CD4-positive, CD25-positive, alpha-beta regulatory T cell (primary cell): ENCODE data around the gene MYL10. TPM values are rescaled to one million over a fixed set of nuclear protein-coding genes. Genes with fewer than 3 reads are reported as not detected.
A peak's percentile ranks its signal among the peaks of the same experiment; 100 is the strongest.

Experiments used
- ATAC-seq, 2 donors: fragments of 150-1000 bp; cut with Tn5 transposase; one replicate each; pipeline ENCODE4 v1.10.0; 2021; ENCODE audit warnings: low read depth in 2 of 2, moderate number of reproducible peaks in 2 of 2, moderate library complexity in 1 of 2
- DNase-seq, 3 donors: peaks; one replicate each; pipeline versions ENCODE4 v3.0.0 to v3.0.0-alpha.2; 2012 to 2022; ENCODE audit warnings: mixed read lengths in 1 of 3
- H3K27ac ChIP-seq: one replicate; pipeline ENCODE4 v1.7.0; 2013; ENCODE audit warnings: mild to moderate bottlenecking, low read length; ENCODE audit not compliant: insufficient read depth, poor library complexity, severe bottlenecking
- H3K27me3 ChIP-seq: one replicate; pipeline ENCODE4 v1.7.0; 2013; ENCODE audit warnings: low read length; ENCODE audit not compliant: control insufficient read depth, insufficient read depth
- H3K36me3 ChIP-seq: one replicate; pipeline ENCODE4 v1.7.0; 2013; ENCODE audit warnings: mild to moderate bottlenecking, low read length, moderate library complexity; ENCODE audit not compliant: control insufficient read depth, insufficient read depth
- H3K4me1 ChIP-seq: 2 replicates; pipeline ENCODE4 v1.7.0; 2013; ENCODE audit warnings: mild to moderate bottlenecking, low read length; ENCODE audit not compliant: insufficient read depth, control insufficient read depth, poor library complexity, severe bottlenecking
- H3K4me3 ChIP-seq: one replicate; pipeline ENCODE4 v1.7.0; 2013; ENCODE audit warnings: low read depth, mild to moderate bottlenecking, low read length, moderate library complexity
- H3K9me3 ChIP-seq, 2 experiments: 1 replicate in 1 of 2; 2 replicates in 1 of 2; pipeline ENCODE4 v1.7.0; 2013; ENCODE audit warnings: low read length in 2 of 2, mild to moderate bottlenecking in 1 of 2, moderate library complexity in 1 of 2; ENCODE audit not compliant: control insufficient read depth in 2 of 2
- H3K27ac Mint-ChIP-seq, 3 donors: one replicate each; pipeline ENCODE4 v1.8.0; 2020 to 2022; ENCODE audit warnings: mild to moderate bottlenecking in 3 of 3, mixed read lengths in 3 of 3, moderate library complexity in 2 of 3
- H3K27me3 Mint-ChIP-seq: one replicate; pipeline ENCODE4 v1.8.0; 2022; ENCODE audit warnings: mild to moderate bottlenecking, mixed read lengths
- H3K36me3 Mint-ChIP-seq: one replicate; pipeline ENCODE4 v1.8.0; 2020; ENCODE audit warnings: mixed read lengths
- H3K4me1 Mint-ChIP-seq, 4 donors: one replicate each; pipeline ENCODE4 v1.8.0; 2020 to 2022; ENCODE audit warnings: mixed read lengths in 4 of 4, mild to moderate bottlenecking in 1 of 4
- H3K4me3 Mint-ChIP-seq, 4 donors: one replicate each; pipeline ENCODE4 v1.8.0; 2020 to 2022; ENCODE audit warnings: mild to moderate bottlenecking in 4 of 4, mixed read lengths in 4 of 4, moderate library complexity in 3 of 4
- H3K9me3 Mint-ChIP-seq, 7 donors: one replicate each; pipeline ENCODE4 v1.8.0; 2020 to 2022; ENCODE audit warnings: mixed read lengths in 7 of 7, mild to moderate bottlenecking in 3 of 7, moderate library complexity in 2 of 7
- polyA plus RNA-seq, 4 donors: library from polyadenylated mRNA; unstranded; fragments of 300-500 nt; fragmentation: Illumina TruSeq; gene quantifications; one replicate each; pipeline ENCODE4 v1.2.3, GENCODE V29; 2021
- total RNA-seq: library from RNA; stranded (reverse); gene quantifications from one replicate; pipeline ENCODE4 v1.2.3, GENCODE V29; 2022

The MYL10 gene
- total and polyA plus RNA-seq, 5 donors from 2014 or later = not detected

- Mint-ChIP-seq H3K27ac (peak overlapping the region in 1 of 3 donors; percentile 48), H3K36me3 (no peaks in the 10 kb centered on the region), H3K4me1 (no peaks in the 10 kb centered on the region), H3K4me3 (no peak overlapping the region), H3K9me3 (no peaks in the 10 kb centered on the region), H3K27me3 (peaks cover 5% of the 10 kb centered on the region)
- no peak for ATAC-seq
- H3K4me1 ChIP-seq = no peaks in the 10 kb centered on the region
- no peaks in the 10 kb centered on the region for H3K27me3 ChIP-seq
- DNase-seq = no peak
- H3K36me3 ChIP-seq = no peaks in the 10 kb centered on the region
- H3K27ac ChIP-seq = no peak overlapping the region
- no peak overlapping the region for H3K4me3 ChIP-seq
- H3K9me3 ChIP-seq = no peaks in the 10 kb centered on the region
Measured at GRCh38 chr7:101615446-101615845, 13.7 kb downstream of the MYL10 start.

DNA sequence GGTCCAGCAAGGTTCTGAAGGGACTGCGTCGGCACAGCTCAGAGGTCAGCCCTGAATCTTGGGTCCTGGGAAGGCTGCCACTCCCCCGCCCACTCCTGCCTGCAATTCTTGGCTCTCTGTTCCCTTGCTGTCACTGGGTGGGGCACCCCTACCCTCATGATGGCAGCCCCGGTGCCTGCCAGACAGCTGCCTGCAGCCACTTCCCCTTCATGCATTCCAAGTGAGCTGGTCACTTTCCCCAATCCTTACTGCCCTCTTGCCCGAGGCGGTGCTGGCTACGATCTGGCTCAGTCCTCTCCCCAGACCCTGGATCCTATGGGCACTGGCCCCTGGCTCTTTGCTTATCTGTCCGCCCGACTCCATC, 14.2 kb downstream of the MYL10 start:
- H3K27me3 Mint-ChIP-seq = peaks cover 5% of the 10 kb centered on the region
- Histone ChIP-seq H3K4me1 (no peaks in the 10 kb centered on the region), H3K27me3 (no peaks in the 10 kb centered on the region), H3K9me3 (no peaks in the 10 kb centered on the region), H3K36me3 (no peaks in the 10 kb centered on the region), H3K27ac (no peak overlapping the region), H3K4me3 (no peak overlapping the region)
- no peaks in the 10 kb centered on the region for H3K36me3 Mint-ChIP-seq
- H3K4me1 Mint-ChIP-seq = no peaks in the 10 kb centered on the region
- no peaks in the 10 kb centered on the region for H3K9me3 Mint-ChIP-seq
- ATAC-seq (no peak), DNase-seq (no peak)
- no peak overlapping the region for H3K4me3 Mint-ChIP-seq
- H3K27ac Mint-ChIP-seq = no peak overlapping the region

DNA sequence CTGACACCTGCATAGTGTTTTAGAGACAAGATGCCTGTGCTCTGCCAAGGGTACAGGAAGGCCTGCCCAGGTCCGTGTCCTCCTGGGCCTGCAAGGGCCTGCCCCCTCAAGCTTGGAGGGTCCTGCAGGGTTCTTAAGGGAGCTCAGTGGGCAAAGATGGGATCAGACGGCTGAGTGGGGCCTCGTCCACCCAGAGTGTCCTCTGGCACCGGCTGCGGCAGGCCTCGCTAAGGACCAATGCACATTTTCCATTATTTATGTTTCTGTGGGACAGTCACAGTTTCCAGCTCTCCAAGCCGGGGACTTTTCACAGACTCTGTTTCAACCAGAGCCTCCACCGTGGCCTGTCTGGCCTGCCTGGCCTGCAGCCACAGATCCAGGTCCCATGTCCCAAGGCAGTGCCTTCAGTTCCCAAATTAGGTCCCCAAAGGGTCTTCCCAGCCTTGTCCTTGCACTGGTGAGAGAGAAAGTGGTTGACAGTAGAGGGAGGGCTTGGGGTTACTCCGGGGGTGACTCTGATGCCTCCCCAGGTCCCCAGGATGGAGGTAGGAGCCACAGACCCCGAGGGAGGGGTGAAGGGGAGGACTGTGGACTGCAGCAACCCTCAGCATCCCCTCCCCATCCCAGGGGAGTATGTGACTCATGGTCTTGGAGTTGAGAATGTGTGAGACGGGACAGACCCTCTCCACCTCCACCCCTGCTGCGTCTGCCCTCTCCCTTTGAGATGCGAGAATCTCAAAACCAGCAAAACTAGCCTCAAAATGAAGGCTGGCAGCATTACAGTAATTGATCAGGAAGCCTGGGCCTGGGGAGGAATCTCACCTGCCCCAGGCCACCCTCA, 14.8 kb downstream of the MYL10 start:
- H3K4me1 ChIP-seq = no peaks in the 10 kb centered on the region
- DNase-seq (no peak), ATAC-seq (no peak)
- H3K27ac Mint-ChIP-seq = no peak overlapping the region
- no peaks in the 10 kb centered on the region for H3K27me3 ChIP-seq
- no peaks in the 10 kb centered on the region for H3K9me3 Mint-ChIP-seq
- no peaks in the 10 kb centered on the region for H3K36me3 Mint-ChIP-seq
- no peak overlapping the region for H3K4me3 ChIP-seq
- no peaks in the 10 kb centered on the region for H3K36me3 ChIP-seq
- H3K9me3 ChIP-seq = no peaks in the 10 kb centered on the region
- H3K27me3 Mint-ChIP-seq = peaks cover 5% of the 10 kb centered on the region
- H3K4me1 Mint-ChIP-seq = no peaks in the 10 kb centered on the region
- H3K4me3 Mint-ChIP-seq = no peak overlapping the region
- H3K27ac ChIP-seq = no peak overlapping the region

GRCh38 chr7:101612885-101613515, 16.1 kb downstream of the MYL10 start:
- no peaks in the 10 kb centered on the region for H3K9me3 ChIP-seq
- H3K36me3 ChIP-seq = no peaks in the 10 kb centered on the region
- no peak overlapping the region for H3K27ac ChIP-seq
- H3K4me3 ChIP-seq = no peak overlapping the region
- H3K27me3 Mint-ChIP-seq = peaks cover 5% of the 10 kb centered on the region
- no peaks in the 10 kb centered on the region for H3K9me3 Mint-ChIP-seq
- no peaks in the 10 kb centered on the region for H3K27me3 ChIP-seq
- H3K4me3 Mint-ChIP-seq = no peak overlapping the region
- DNase-seq (no peak), ATAC-seq (no peak)
- H3K36me3 Mint-ChIP-seq = no peaks in the 10 kb centered on the region
- no peaks in the 10 kb centered on the region for H3K4me1 Mint-ChIP-seq
- H3K4me1 ChIP-seq = no peaks in the 10 kb centered on the region
- peak overlapping the region in 1 of 3 donors; percentile 28 for H3K27ac Mint-ChIP-seq

DNA sequence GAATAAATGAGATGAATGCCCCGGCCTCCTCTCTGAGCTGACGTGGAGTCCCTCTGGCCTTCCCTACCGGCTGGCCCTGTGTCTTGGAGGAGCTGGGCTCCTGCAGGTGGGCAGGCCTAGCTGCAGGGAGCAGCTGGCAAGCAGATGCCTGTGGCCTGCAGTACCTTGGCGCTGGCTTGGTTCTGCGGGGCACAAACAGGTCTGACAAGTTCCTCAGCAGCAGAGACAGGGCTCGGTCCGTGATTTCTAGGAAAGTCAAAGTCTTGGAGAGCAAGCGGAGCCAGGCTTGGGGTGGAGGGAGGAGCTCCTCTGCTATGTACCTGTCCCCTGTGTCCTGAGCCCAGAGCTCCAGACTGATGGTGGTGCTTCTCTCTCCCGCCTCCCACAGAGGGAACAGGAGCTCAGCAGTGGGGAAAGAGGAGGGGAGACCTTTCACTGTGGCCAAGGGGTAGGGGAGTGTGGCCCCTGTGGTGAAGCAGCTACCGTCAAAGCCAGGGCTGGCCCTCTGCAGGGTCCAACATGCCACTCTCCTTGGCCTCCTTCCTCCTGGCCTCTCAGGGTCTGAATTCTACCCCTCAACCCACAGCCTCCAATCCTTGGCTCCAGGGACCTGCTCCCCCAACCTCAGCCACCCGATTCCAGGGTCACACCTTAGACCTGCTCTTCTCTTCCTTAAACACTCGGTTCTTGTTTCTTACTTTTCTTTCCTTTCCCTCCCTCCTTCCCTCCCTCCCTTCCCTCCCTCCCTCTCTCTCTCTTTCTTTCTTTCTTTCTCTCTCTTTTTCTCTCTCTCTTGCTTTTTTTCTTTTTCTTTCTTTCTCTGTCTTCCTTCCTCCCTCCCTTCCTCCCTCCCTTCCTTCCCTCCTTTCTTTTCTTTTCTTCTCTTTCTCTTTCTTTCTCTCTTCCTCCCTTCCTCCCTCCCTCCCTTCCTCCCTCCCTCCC, 20.1 kb downstream of the MYL10 start:
- H3K4me1 Mint-ChIP-seq = no peaks in the 10 kb centered on the region
- Histone ChIP-seq H3K27me3 (no peaks in the 10 kb centered on the region), H3K4me3 (no peak overlapping the region), H3K27ac (no peak overlapping the region), H3K9me3 (no peaks in the 10 kb centered on the region), H3K4me1 (no peaks in the 10 kb centered on the region), H3K36me3 (no peaks in the 10 kb centered on the region)
- no peaks in the 10 kb centered on the region for H3K27me3 Mint-ChIP-seq
- H3K4me3 Mint-ChIP-seq = no peak overlapping the region
- no peaks in the 10 kb centered on the region for H3K9me3 Mint-ChIP-seq
- DNase-seq (no peak), ATAC-seq (no peak)
- no peaks in the 10 kb centered on the region for H3K36me3 Mint-ChIP-seq
- H3K27ac Mint-ChIP-seq = no peak overlapping the region

DNA sequence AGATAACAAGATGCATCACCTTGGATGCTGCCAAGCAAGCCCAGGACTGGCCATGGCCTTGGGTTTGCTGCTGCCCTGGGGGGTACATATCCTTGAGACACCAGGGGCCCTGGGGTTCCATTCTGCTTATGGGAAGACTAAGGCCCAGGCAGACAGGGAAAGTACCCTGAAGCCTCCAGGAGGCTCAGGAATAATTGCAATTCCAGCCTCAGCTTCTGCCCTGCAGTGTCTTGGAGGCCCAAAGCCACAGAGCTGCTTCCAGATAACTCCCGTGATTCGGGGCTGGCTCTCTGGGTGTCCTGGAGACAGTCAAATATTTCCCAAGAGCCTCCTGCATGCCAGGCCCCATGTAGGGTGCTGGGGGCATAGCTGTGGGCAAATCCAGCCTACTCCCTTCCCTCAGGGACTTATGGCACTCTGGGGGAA, 22.6 kb downstream of the MYL10 start:
- Histone ChIP-seq H3K4me1 (peaks cover 4% of the 10 kb centered on the region), H3K27me3 (no peaks in the 10 kb centered on the region), H3K36me3 (no peaks in the 10 kb centered on the region), H3K27ac (no peak overlapping the region), H3K9me3 (no peaks in the 10 kb centered on the region), H3K4me3 (no peak overlapping the region)
- DNase-seq = no peak
- Mint-ChIP-seq H3K27ac (no peak overlapping the region), H3K9me3 (no peaks in the 10 kb centered on the region), H3K4me3 (no peak overlapping the region), H3K27me3 (no peaks in the 10 kb centered on the region), H3K36me3 (no peaks in the 10 kb centered on the region), H3K4me1 (no peaks in the 10 kb centered on the region)
- ATAC-seq = no peak

- no peaks in the 10 kb centered on the region for H3K27me3 Mint-ChIP-seq
- Histone ChIP-seq H3K9me3 (no peaks in the 10 kb centered on the region), H3K27me3 (no peaks in the 10 kb centered on the region), H3K36me3 (no peaks in the 10 kb centered on the region), H3K4me3 (no peak overlapping the region), H3K27ac (no peak overlapping the region), H3K4me1 (peaks cover 4% of the 10 kb centered on the region)
- no peak overlapping the region for H3K27ac Mint-ChIP-seq
- ATAC-seq = no peak
- H3K36me3 Mint-ChIP-seq = no peaks in the 10 kb centered on the region
- no peak overlapping the region for H3K4me3 Mint-ChIP-seq
- no peaks in the 10 kb centered on the region for H3K9me3 Mint-ChIP-seq
- no peak for DNase-seq
- H3K4me1 Mint-ChIP-seq = no peaks in the 10 kb centered on the region
Measured at GRCh38 chr7:101605611-101606497, 23.2 kb downstream of the MYL10 start.
